ENCODE measurements around the gene DISP3.

The DISP3 gene

DNA sequence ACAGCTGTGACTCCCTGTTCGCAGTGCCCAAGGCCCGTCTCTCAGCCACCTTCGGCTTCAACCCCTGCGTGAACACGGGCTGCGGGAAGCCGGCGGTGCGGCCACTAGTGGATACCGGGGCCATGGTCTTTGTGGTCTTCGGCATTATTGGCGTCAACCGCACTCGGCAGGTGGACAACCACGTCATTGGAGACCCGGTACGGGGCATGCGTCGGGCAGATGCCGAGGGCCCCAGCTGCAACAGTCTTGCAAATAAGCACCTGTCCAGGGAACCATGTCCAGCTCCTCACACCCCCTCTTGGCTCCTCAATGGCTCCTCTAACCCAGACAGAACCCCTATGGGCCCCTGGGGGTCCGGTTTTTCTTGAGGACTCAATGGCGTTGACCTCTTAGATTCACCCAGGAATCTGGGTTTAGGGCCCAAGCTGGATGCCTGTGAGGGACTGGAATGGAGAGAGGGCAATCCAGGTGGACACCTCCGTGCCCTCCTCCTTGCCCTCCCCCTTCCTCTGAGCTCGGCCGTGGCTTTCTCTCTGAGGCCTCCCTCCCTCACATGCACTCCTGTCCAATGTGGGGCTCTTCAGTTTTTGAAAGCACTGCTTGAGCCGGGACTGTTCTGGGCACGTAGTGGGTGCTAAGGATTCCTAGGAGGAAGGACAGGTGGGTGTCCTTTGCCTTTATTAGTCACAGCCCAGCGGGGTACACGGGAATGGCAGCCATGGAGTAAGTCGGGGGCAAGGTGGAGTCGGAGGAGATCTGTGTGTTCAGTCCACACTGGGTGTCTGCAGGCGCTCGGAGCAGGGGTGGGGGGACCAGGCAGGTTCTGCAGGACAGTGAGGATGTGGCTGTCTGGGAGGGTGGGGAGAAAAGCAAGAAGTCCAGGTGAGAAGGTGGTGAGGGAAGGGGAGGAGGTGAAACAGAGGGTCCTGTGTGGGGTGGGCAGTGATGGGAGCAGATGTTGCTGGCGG is 51.1 kb downstream of the DISP3 start:
- no peak for DNase-seq

DNA sequence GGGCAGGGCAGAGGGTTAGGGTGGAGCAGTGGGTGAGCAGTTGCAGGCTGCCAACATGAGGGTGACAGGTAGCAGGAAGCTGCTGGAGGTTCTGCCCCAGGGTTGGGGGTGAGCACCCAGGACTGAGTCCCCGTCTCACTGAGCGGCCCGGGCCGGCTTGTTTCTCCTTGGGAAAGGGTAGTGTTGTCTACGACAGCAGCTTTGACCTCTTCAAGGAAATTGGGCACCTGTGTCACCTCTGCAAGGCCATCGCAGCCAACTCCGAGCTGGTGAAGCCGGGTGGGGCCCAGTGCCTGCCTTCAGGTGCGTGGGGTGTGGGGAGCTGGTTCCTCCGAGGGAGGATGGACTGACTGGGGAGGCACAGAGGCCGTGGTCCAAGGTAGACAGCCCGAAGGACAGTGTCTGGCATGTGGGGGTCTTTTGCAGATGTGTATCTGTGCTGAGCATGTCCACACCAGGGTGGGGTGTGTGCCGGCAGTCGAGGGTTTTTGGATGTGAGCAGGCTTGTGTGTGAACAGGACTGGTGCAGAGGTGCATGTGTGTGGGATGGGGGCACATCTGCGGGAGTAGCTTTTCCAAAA is 51.9 kb downstream of the DISP3 start:
- DNase-seq, result no peak

DNA sequence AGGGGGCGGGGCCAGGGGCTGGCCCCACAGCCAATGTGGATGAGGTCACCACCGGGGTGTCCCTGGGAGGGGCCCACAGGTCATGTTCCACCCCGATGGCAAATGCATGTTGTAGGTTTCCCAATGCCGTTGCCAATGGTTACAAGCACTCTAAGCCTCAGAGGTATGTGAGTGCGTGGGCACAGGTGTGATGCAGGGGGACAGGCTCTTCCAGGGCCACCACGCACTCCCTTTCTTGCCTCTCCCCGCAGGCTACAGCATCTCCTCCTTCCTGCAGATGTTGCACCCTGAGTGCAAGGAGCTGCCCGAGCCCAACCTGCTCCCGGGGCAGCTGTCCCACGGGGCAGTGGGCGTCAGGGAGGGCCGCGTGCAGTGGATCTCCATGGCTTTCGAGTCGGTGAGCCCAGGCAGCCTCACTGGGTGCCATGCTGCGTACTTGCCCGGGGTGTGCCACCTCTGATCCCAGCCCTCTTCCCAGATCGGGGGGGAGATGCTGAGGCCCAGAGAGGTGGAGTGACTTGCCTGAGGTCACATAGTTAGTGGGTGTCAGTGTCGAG is 52.4 kb downstream of the DISP3 start:
- DNase-seq, result no peak

DNA sequence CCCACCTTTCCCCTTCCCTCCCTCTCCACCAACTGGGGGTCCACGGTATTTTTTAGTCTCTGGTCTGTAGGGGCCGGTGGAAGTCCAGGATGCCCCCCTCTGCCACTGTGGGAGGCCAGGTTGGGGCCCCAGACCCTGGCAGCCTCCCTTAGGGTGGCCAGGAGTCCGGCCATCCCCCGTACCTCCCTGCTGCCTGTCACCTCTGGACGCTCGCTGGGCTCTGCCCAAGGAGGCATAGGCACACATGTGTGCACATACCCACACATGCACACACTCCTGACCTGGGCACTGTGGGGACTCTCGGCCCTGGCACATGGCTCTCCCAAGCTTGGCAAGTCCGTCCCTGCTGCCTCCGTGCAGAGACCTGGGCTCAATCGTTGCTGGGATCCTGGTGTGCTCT is 53.0 kb downstream of the DISP3 start:
- no peak for DNase-seq

DNA sequence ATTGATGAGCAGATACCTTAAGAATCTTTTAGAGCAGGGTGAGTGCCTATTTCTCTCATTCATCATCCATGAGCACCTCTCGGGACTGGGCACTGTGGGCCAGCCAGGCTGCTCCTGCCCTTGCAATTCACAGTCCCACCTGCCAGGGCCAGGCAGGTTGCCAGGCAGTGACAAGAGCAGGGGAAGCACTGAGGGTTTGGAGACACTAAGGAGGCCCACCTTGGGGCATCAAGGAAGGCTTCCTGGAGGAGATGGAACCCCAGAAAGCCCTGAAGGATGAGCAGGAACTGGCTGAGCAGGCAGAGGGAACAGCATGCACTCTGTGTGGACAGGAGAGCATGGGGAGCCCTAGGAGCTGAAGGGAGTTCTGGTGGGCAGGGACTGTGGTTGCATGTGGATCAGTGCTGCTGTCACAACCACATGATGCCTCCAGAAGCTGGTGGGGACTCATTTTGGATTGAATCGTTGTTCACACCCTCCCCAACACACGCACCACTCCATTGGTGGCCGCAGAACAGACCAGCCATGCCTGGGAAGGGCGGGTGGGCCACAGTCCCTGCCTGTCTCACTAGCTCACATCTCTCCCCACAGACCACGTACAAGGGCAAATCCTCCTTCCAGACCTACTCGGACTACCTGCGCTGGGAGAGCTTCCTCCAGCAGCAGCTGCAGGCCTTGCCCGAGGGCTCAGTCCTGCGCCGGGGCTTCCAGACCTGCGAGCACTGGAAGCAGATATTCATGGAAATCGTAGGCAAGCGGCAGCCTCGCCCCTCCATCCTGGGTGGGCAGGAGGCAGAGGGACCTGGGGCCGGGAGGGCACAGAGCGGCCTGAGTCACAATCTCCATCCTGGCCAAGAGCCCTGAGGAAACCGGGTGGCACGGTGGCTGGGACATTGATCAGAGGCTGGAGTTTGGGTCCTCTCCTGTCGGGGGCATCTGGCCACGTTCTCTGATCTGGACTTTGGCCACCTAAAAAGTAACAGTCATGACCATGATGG is 55.1 kb downstream of the DISP3 start:
- no peak for DNase-seq

DNA sequence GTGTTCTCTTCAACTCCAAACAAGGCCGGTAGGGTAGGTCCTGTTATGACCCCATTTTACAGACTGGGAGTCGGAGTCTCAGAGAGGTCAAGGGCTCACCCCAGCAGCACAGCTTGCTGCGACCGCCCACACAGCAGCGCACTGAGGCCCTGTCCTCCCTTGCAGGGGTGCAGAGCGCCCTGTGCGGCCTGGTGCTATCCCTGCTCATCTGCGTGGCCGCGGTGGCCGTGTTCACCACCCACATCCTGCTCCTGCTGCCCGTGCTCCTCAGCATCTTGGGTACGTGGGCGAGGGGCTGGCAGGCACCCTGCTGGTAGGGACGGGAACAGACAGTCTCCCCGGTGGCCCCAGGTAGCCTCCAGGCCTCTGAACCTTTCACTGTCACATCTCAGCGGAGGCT is 55.9 kb downstream of the DISP3 start:
- no peak for DNase-seq

DNA sequence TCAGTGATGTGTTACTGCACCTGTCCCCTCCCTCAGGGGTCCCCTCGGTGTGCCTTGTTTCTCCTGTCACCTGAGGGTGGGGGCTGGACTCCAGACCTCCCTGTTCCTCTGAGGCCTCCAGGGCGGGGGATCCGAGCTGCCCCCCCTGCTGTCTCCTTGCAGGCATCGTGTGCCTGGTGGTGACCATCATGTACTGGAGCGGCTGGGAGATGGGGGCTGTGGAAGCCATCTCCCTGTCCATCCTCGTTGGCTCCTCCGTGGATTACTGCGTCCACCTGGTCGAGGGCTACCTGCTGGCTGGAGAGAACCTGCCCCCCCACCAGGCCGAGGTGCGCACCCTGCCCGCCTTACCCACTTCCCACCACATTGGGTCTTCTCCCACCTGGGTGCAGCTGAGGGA is 56.4 kb downstream of the DISP3 start:
- DNase-seq, result no peak

DNA sequence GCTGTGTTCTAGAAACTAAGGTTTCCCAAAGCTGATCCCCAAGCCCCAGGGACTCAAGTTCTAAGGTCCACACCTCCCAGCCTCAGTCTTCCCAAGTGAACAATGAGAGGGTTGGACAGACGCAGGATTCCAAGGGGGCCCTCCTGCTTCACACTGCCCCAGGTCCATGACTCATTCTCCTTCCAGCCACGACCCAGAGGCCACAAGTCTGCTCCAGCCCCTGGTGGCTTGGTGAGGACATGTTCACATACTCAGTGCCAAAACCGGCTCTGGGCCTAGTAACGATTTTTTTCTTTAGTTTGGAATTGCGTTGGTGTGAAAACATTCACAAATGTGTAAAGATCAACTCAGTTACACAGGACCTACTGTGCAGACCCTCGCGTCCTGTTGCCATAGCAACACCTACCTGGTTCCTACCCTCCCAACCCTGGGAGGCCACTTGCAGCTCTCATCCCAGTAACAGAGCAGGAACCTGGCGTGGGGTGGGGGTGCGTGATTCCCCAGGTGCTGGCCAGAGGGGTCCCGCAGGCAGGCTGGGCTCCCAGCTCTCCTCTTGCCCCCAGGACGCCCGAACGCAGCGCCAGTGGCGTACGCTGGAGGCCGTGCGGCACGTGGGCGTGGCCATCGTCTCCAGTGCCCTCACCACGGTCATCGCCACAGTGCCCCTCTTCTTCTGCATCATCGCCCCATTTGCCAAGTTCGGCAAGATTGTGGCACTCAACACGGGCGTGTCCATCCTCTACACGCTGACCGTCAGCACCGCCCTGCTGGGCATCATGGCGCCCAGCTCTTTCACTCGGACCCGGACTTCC is 57.0 kb downstream of the DISP3 start:
- no peak for DNase-seq

DNA sequence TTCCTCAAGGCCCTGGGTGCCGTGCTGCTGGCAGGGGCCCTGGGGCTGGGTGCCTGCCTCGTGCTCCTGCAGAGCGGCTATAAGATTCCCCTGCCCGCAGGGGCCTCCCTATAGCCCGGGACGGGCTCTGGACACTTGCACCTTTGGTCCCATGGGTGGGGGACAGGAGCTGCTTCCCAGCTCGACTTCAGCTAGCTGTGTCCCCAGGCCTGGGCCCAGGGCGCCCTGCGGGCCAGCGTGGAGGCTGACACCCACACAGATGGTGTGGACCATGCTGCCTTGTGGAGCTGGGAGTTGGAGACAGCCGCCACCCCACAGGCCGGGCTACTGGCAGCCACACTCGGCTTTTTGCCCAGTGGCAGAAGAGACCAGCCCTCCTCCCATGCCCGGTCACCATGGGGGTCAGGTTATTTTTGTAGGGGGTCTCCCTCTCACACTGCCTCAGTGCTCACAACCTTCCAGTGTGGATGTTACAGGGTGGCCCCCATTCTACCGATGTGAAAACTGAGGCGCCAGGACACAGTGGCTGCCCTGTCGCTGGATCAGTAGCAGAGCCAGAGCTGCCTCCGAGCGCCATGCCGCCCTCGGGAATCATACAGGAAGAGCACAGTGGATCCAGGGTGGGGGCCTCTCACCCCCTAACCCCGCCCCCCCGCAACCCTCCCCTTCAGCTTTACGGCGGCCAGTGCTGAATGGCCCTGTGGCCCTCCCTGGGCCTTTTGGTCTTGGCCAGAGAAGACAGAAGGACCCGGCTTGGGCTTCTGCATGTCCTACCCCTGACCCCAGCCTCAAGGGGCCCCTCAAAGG is 57.8 kb downstream of the DISP3 start:
- DNase-seq, result no peak

DNA sequence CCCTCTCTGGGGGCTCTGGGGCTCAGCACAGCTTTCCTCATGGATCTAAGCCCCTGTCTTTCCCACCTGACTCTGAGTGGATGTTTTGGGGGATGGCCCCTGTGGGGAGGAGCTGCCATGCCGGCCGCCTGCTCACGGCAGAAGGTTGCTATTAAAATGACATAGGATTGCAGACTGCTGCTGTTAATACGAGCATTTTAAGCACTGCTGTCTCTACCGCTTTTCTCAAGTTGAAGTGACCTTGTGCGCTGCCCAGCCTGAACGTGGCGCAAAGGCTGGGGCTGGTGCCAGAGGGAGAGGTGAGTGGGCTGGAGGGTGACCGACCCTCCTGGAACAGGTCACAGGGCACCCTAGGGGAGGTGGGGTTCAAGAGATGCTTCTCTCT is 58.4 kb downstream of the DISP3 start:
- no peak for DNase-seq

DNA sequence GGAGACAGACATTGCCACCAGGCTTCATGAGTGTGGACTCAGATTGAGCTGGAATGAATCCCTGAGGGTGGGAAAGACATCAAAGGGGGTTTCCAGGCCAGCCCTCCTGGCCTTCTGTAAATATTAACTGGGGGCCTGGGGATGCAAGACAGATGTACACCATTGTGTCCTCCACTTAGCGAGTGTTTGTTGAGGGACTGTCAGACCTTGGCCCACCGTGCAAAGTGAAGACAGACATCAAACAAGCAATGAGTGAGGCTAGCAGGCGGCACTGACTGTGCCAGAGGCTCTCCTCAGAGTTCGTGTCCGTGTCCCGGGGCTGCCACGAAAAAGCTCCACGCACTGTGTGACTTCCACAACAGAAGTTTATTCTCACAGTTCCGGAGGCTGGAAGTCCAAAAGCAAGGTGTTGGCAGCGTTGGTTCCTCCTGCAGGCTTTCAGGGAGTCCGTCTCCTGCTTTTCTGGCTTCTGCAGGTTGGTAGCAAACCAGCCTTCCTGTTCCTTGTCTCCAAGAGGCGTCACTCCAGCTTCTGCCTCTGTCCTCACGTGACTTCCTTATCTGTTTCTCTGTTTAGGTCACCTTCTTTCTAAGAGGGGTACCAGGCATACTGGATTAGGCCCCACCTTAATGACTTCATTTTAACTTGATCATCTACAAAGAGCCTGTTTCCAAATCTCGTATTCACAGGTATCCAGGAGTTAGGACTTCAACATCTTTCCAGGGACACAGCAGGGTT is 59.1 kb downstream of the DISP3 start:
- DNase-seq, result no peak

DNA sequence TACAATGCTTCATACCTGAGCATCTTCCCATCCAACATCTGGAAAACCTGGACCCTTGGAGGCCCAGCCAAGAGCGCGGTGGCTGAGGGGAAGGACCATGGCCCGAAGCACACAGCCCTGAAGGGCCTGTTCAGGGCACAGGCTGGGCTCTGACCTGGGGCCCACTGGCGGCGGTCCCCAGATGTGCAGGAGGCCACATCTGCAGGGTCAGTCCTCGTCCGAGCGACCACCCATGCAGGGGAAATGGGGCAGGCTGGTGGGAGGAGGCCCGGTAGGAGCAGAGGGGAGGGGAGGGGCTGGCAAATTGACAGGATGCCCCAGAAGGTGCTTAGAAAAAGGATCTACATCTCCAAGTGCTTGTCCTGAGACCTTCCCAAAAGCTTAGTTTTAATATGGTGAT is 59.9 kb downstream of the DISP3 start:
- no peak for DNase-seq

DNA sequence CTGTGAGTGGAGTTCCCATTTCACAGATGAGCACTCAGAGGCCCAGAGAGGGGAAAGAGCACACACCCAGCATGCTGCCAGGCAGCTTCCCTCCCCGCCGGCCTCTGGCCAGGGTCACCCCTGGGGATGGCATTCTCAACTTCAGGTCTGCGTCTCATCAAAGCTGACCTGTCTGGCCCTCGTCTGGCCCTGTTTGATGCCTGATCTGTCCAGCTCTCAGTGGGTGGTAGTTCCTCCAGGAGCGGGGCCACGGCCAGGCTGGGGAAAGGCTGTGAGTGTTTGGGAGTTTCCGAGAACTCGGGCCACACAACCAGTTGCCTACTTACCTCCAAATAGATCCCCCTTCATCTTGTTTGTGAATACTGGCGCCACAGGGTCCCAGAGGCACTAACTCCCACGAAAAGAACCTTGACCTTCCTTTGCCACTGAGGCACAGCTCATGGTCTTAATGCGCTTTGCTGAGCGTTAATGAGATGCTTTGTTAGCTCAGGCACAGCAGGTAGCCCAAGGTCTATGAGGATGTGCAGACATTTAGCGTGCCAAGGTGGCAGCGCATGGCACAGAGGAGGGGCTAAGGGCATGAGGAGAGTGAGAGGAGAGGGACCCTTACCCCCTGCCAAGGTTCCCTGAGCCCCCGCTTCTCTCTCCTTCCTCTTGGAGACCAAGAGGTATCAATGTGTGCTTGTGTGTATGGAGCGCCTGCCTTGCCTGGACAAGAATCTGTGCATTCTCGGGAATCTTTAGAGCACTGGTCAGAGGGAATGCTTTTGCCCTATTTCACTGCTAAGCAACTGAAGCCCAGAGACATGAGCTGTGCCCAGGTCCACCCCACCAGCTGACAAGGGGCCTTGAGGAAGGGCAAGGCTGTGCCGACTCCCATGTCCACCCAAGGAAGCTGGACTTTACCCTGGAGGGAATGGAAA is 61.2 kb downstream of the DISP3 start:
- no peak for DNase-seq

DNA sequence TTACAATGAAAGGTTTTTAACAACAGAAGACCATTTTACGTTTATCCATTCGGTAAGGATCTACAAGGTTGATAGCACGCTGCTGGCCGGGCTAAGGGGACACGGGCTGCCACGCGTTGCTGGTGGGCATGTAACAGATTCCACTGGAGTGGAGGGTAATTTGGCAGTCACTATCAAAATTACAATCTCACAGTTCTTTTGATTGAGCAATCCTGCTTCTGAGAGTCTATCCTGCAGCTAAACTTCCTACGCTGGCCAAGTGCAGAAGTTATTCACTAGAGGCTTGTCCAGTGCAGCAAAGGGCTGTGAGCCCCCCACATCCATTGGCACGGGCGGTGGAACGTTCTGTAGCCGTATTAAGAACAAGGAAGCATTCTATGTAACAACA is 61.8 kb downstream of the DISP3 start:
- no peak for DNase-seq

DNA sequence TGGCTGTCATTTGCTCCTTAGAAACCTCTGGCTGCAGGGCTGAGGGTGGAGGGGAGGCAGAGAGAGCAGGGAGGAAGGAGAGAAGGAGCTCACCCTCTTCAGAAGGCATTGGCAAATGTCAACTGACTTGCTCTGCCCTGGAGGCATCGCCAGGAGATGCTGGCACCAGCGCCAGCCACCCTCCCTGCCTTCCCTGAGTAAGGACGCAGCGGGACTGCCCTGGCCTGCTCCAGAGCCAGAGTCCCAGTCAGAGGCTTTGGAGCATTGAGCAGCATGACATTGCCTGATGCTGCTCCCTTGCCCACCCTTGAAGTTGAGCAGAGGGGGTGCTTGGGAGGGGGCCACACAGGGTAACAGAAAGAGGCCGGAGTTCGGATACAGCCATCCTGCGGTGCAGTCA is 62.3 kb downstream of the DISP3 start:
- DNase-seq, result no peak

DNA sequence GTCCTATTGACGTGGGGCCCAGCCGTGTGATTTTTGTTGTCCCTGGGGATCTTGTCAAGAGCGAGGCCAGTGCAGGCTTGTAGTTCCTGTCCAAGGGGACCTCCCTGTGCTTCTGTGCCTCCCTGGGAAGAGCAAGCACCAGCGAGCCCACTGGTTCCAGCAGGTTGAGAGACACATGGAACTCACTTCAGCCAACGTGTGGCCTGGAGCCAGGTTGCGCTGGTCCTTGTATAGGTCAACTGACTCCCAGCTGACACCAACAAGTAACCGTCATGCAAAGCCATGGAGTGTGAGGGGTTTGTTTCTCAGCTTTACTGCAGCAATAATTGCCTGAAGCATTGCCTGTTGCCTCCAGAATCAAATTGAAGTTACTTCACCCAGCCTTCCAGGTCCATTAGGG is 63.0 kb downstream of the DISP3 start:
- DNase-seq, result no peak

DNA sequence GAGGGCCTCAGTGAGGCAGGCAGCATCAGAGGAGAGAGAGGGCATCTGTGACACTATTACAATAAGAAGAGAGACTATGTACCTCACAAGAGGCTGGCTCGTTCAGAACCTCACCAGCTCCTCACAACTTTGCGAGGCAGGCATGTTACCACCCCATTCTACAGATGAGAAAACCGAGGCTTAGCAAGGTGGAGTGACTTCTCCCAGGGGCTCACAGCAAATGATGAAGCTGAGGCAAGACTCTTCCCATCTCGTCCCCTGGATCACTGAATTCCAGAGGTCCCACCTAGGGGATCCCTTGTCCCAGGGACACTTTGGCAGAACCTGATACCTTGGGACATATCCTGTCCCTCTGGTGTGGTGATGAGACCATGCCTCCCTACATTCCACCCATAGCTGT is 64.4 kb downstream of the DISP3 start:
- no peak for DNase-seq

DNA sequence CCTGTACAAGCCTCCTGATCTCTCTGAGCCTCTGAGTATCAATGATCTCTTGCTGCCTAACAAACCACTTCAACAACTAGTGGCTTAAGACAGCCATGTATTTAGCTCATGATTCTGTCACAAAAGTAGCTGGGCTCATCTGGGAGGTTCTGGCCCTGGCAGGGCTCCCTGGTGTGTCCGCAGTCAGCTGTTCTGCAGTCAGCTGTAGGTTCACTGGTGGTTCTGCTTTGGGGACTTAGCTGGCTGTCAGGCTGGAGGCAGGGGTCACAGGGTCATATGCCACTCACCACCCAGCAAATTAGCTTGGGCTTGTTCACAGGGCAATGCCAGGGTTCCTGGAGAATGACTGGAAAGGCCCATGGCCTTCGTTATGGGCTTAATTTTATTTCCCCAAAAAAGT is 64.8 kb downstream of the DISP3 start:
- DNase-seq, result no peak

DNA sequence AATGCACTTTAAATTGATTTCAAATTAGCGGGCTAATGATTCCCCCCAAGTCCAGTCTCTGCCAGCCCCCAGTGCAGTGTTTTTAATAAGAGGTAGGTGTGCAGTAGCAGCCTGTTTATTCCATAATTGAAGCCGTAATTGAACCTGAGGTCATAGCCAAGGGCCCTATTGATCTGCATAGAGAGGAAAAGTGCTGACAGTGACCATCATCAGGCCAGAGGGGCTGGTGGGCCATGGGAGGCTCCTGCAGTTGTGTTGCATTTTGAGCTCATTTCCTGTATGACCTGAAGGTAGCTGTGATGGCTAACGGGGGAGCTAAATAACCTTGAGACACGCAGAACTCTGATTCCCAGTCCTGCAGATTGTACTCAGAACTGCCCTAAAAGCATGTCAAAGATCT is 67.5 kb downstream of the DISP3 start:
- no peak for DNase-seq
